A549 treated with DMSO at 1 μM for 4 hours (cell line): Measurements from ENCODE around the gene KAZALD1. TPM values are rescaled to one million over a fixed set of nuclear protein-coding genes. Genes with fewer than 3 reads are reported as not detected.

Source experiments
- total RNA-seq: library from RNA; stranded (reverse); fragments of 200-300 nt; extraction: Qiagen RNA extraction; gene quantifications from 5 replicates; pipeline ENCODE4 v1.2.3, GENCODE V29; 2022; ENCODE audit warnings: low read depth

Gene KAZALD1
- total RNA-seq: 2.2 to 3.2 TPM (median 2.8 TPM) in 5 replicates

DNA sequence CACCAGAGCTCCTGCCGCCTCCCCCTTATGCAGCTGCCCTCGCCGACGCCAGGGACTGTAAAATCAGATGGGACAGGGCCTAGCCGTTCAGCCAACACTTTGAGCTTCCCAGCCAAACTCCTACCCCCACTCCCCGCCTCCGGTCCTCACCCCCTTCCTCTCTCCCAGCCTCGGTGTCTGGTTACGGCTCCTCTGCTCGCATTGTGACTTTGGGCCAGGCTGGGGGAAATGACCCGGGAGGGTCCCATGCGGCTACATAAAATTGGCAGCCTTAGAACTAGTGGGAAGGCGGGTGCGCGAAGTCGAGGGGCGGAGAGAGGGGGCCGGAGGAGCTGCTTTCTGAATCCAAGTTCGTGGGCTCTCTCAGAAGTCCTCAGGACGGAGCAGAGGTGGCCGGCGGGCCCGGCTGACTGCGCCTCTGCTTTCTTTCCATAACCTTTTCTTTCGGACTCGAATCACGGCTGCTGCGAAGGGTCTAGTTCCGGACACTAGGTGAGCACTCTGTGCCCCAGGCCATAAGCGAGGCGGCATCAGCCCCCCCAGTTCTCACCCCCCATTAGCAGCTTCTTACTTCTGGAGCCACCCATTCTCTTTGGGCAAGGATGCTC is at the start of gene KAZALD1:
Gene KAZALD1, plus strand, starts transcription at position 366 of the 608 bp plus-strand sequence. CDS start 604 bp downstream, outside the sequence.

GRCh38 chr10:101031128-101031795 is 30.5 kb upstream of the KAZALD1 start, which contains the start of the genes PDZD7 and SFXN3:
PDZD7 (minus strand) TSS chr10:101031129; CDS start chr10:101030219, 910 bp downstream.
SFXN3 (plus strand) TSS chr10:101031234; CDS start chr10:101034695, 3,461 bp downstream.

Other genes starting within 250 kb of the KAZALD1 start
- 8.3 to 12.7 TPM (median 10.8 TPM) in 5 replicates for gene SLF2, start 149.0 kb upstream of the KAZALD1 start, total RNA-seq
- gene SEMA4G, start 92.5 kb upstream of the KAZALD1 start, total RNA-seq: 7.2 to 10.3 TPM (median 9.2 TPM) in 5 replicates
- 86.9 to 102 TPM (median 95.6 TPM) in 5 replicates for gene MRPL43, start 74.5 kb upstream of the KAZALD1 start, total RNA-seq
- 42.6 to 55.5 TPM (median 45.8 TPM) in 5 replicates for gene TWNK, start 74.4 kb upstream of the KAZALD1 start, total RNA-seq
- gene LZTS2, start 62.2 kb upstream of the KAZALD1 start, total RNA-seq: 33.8 to 44.5 TPM (median 40.3 TPM) in 5 replicates
- gene PDZD7, start 30.9 kb upstream of the KAZALD1 start, total RNA-seq: 0.57 to 0.97 TPM (median 0.87 TPM) in 5 replicates
- 42.0 to 46.8 TPM (median 43.4 TPM) in 5 replicates for gene SFXN3, start 30.8 kb upstream of the KAZALD1 start, total RNA-seq
- 0.05 TPM in 1 of 5 replicates, not detected in the others for gene TLX1, start 69.3 kb downstream of the KAZALD1 start, total RNA-seq
- not detected in 5 replicates for gene LBX1, start 167.5 kb downstream of the KAZALD1 start, total RNA-seq